Hepatocyte (in vitro differentiated cells): Measurements from ENCODE around the gene TMCO4. TPM values are rescaled to one million over a fixed set of nuclear protein-coding genes. Genes with fewer than 3 reads are reported as not detected.

ENCODE experiments used
- DNase-seq: peaks from one replicate; pipeline ENCODE4 v3.0.0-alpha.2; 2016; ENCODE audit warnings: low spot score
- H2AFZ ChIP-seq: fragments of 200-600 bp; sonication (generic); 2 replicates; pipeline ENCODE4 v1.6.0; 2016; ENCODE audit warnings: antibody characterized with exemption, mild to moderate bottlenecking
- H3K27ac ChIP-seq: fragments of 200-600 bp; sonication (generic); 2 replicates; pipeline ENCODE4 v1.5.1; 2016; ENCODE audit warnings: mild to moderate bottlenecking
- H3K27me3 ChIP-seq: fragments of 200-600 bp; sonication (generic); 2 replicates; pipeline ENCODE4 v1.6.1; 2016
- H3K36me3 ChIP-seq: fragments of 200-600 bp; sonication (generic); replicated peaks from 2 replicates; pipeline ENCODE4 v1.5.1; 2016; ENCODE audit warnings: low read depth; ENCODE audit not compliant: insufficient read depth
- H3K4me1 ChIP-seq: fragments of 200-600 bp; sonication (generic); 2 replicates; pipeline ENCODE4 v1.5.1; 2016; ENCODE audit warnings: mild to moderate bottlenecking, moderate library complexity; ENCODE audit not compliant: insufficient read depth
- H3K4me2 ChIP-seq: fragments of 200-600 bp; sonication (generic); 2 replicates; pipeline ENCODE4 v1.6.0; 2016
- H3K4me3 ChIP-seq: fragments of 200-600 bp; sonication (generic); 2 replicates; pipeline ENCODE4 v1.5.1; 2016; ENCODE audit warnings: mild to moderate bottlenecking
- H3K79me2 ChIP-seq: fragments of 200-600 bp; sonication (generic); 2 replicates; pipeline ENCODE4 v1.6.0; 2017; ENCODE audit warnings: mild to moderate bottlenecking
- H3K9me2 ChIP-seq: fragments of 200-600 bp; sonication (generic); replicated peaks from 2 replicates; pipeline ENCODE4 v1.6.0; 2017; ENCODE audit warnings: mild to moderate bottlenecking; ENCODE audit not compliant: insufficient read depth
- H3K9me3 ChIP-seq: fragments of 200-600 bp; sonication (generic); 2 replicates; pipeline ENCODE4 v1.5.1; 2016; ENCODE audit warnings: low read depth, mild to moderate bottlenecking
- H4K20me1 ChIP-seq: fragments of 200-600 bp; sonication (generic); 2 replicates; pipeline ENCODE4 v1.6.0; 2016; ENCODE audit warnings: mild to moderate bottlenecking; ENCODE audit not compliant: insufficient read depth, poor library complexity, severe bottlenecking
- EZH2 ChIP-seq: fragments of 200-600 bp; sonication (generic); IDR thresholded peaks from 2 replicates; pipeline ENCODE4 v1.6.1; 2016; ENCODE audit warnings: antibody characterized with exemption, mild to moderate bottlenecking, borderline replicate concordance
- EZH2phosphoT487 ChIP-seq: fragments of 200-600 bp; sonication (generic); IDR thresholded peaks from one replicate; pipeline ENCODE4 v1.6.1; 2018; ENCODE audit warnings: antibody characterized with exemption, mild to moderate bottlenecking, low read depth, moderate library complexity; ENCODE audit not compliant: unreplicated experiment, severe bottlenecking
- WGBS: methylation state at CpG from one replicate; pipeline ENCODE4 v1.1.6; 2016; ENCODE audit warnings: low lambda C conversion rate; ENCODE audit errors: missing lambda C conversion rate; 5-methylcytosine and 5-hydroxymethylcytosine counted together
- polyA plus RNA-seq: library from polyadenylated mRNA; unstranded; fragments of >200 nt; fragmentation: Nextera tagmentation; extraction: Ambion mirVana; gene quantifications from 2 replicates; pipeline ENCODE4 v1.2.1, GENCODE V29; 2016
- total RNA-seq: library from RNA; depleted of rRNA; stranded (reverse); fragments of >200 nt; gene quantifications from 2 replicates; pipeline ENCODE4 v1.2.3, GENCODE V29; 2014
- TF ChIP-seq, protein P1 (sequence below): fragments of 200-600 bp; sonication (generic); IDR thresholded peaks from 2 replicates; pipeline ENCODE4 v1.5.1; 2016; ENCODE audit warnings: antibody characterized with exemption, mild to moderate bottlenecking; ENCODE audit not compliant: poor library complexity

TMCO4 gene
- total and polyA plus RNA-seq, 2 experiments from 2014 or later = 8.7 to 13.0 TPM

DNA sequence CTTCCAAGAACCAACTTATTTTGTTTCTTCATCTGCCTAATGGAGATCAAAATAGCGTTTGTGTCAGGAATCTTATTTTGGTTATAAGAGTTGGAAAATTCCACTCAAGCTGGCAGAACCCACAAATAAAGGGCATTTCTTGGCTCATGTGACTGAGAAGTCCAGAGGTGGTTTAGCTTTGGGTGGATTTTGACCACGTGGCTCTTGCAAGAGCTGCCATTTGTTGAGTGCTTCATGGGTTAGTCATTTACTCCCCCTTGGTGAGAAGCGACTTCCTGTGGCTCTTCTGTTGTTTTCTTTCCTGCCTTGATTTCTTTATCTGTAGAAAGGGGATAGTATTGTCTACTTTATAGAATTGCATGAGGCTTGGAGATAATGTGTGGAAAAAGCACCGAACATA is 24.8 kb upstream of the TMCO4 start:
- WGBS = 70% methylated on average over 4 of the region's 4 CpGs
- Histone ChIP-seq H2AFZ (no peak overlapping the region), H3K4me3 (no peak overlapping the region), H3K9me3 (no peaks in the 10 kb centered on the region), H3K4me1 (no peaks in the 10 kb centered on the region), H3K36me3 (no peaks in the 10 kb centered on the region), H4K20me1 (no peaks in the 10 kb centered on the region), H3K27me3 (no peaks in the 10 kb centered on the region), H3K4me2 (no peak overlapping the region), H3K79me2 (no peaks in the 10 kb centered on the region), H3K9me2 (no peaks in the 10 kb centered on the region), H3K27ac (no peak overlapping the region)
- no peak for TF ChIP-seq EZH2
- TF ChIP-seq, protein P1, sequence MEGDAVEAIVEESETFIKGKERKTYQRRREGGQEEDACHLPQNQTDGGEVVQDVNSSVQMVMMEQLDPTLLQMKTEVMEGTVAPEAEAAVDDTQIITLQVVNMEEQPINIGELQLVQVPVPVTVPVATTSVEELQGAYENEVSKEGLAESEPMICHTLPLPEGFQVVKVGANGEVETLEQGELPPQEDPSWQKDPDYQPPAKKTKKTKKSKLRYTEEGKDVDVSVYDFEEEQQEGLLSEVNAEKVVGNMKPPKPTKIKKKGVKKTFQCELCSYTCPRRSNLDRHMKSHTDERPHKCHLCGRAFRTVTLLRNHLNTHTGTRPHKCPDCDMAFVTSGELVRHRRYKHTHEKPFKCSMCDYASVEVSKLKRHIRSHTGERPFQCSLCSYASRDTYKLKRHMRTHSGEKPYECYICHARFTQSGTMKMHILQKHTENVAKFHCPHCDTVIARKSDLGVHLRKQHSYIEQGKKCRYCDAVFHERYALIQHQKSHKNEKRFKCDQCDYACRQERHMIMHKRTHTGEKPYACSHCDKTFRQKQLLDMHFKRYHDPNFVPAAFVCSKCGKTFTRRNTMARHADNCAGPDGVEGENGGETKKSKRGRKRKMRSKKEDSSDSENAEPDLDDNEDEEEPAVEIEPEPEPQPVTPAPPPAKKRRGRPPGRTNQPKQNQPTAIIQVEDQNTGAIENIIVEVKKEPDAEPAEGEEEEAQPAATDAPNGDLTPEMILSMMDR = no peak
- TF ChIP-seq EZH2phosphoT487 = no peak
- DNase-seq = no peak

DNA sequence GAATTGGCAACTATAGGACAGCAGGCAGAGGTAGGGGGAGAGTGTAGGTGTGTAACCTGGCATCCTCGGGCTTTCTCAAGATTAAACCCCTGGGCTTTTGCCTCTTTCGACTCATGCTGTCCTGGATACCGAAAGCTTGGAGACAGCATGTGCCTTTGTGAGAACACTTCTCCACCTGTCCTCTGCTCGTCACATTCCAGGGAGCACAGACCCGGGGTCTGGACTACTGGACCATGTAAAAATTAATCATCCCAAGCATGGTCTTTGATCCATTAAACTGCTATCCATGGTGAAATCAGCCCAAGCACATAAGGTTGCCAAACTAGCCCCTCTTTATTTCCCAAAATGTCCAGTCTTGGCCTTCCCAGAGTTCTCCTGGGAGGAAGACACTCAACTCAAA is 24.3 kb upstream of the TMCO4 start:
- no peaks in the 10 kb centered on the region for H3K79me2 ChIP-seq
- WGBS = 93% methylated on average over 5 of the region's 5 CpGs
- H3K9me3 ChIP-seq = no peaks in the 10 kb centered on the region
- no peak for DNase-seq
- H3K27me3 ChIP-seq = no peaks in the 10 kb centered on the region
- no peaks in the 10 kb centered on the region for H3K36me3 ChIP-seq
- H3K4me2 ChIP-seq = no peak overlapping the region
- H3K4me1 ChIP-seq = no peaks in the 10 kb centered on the region
- no peak overlapping the region for H3K4me3 ChIP-seq
- no peak overlapping the region for H2AFZ ChIP-seq
- no peaks in the 10 kb centered on the region for H3K9me2 ChIP-seq
- no peak overlapping the region for H3K27ac ChIP-seq
- no peaks in the 10 kb centered on the region for H4K20me1 ChIP-seq
- TF ChIP-seq, protein P1 = no peak
- TF ChIP-seq EZH2phosphoT487 = no peak
- TF ChIP-seq EZH2 = no peak

DNA sequence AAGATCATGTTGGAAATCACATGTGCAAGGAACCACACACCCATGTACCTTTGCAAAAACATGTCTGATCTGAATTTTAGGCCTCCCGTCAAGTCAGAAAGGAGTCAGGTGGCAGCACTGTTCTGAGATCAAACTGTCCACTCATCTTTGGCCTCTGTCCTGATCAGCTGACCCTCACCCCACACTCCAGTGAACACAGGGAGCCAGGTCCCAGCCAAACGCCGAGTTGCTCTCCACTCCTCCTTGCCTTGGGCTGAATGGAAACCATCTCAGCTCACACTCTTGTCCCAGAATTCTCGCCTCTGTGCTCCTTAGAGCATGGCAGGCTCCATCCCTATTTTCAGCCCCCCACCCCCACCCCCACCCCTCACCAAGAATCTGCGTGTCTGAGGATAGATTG is 20.0 kb upstream of the TMCO4 start:
- H3K27me3 ChIP-seq = no peaks in the 10 kb centered on the region
- H3K4me3 ChIP-seq = no peak overlapping the region
- H4K20me1 ChIP-seq = no peaks in the 10 kb centered on the region
- H2AFZ ChIP-seq = no peak overlapping the region
- H3K27ac ChIP-seq = no peak overlapping the region
- H3K4me1 ChIP-seq = peaks cover 14% of the 10 kb centered on the region
- 67% methylated on average over 5 of the region's 5 CpGs for WGBS
- no peak for DNase-seq
- no peaks in the 10 kb centered on the region for H3K79me2 ChIP-seq
- H3K9me3 ChIP-seq = no peaks in the 10 kb centered on the region
- no peak for TF ChIP-seq EZH2phosphoT487
- TF ChIP-seq, protein P1 = no peak
- no peak for TF ChIP-seq EZH2
- H3K9me2 ChIP-seq = no peaks in the 10 kb centered on the region
- H3K4me2 ChIP-seq = no peak overlapping the region
- no peaks in the 10 kb centered on the region for H3K36me3 ChIP-seq

DNA sequence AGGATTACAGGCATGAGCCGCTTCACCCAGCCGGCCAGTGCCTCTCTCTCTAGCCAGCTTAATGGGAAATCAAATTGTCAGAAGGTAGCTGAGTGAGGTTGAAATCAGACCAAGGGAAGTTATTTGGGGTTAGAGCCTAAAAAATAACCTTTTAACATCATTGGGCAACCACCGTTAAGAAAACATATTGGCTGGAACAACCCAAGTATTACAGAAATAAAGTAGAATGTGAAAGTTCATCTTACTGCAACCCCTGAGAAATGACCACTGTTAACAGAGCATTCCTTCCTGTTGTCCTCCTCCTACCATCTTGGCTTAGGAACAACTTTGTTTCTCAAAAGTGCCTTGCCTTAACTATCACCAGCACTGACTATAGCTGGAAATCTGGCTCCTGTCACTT is 18.6 kb upstream of the TMCO4 start:
- H3K4me1 ChIP-seq = peaks cover 19% of the 10 kb centered on the region
- no peaks in the 10 kb centered on the region for H4K20me1 ChIP-seq
- WGBS = 94% methylated on average over 3 of the region's 3 CpGs

More for the DNA sequence above, 18.6 kb upstream of the TMCO4 start:
- Histone ChIP-seq H3K27ac (no peak overlapping the region), H3K4me2 (no peak overlapping the region), H2AFZ (no peak overlapping the region), H3K4me3 (no peak overlapping the region), H3K9me2 (no peaks in the 10 kb centered on the region), H3K36me3 (no peaks in the 10 kb centered on the region), H3K79me2 (no peaks in the 10 kb centered on the region), H3K9me3 (no peaks in the 10 kb centered on the region), H3K27me3 (no peaks in the 10 kb centered on the region)
- no peak for TF ChIP-seq EZH2
- TF ChIP-seq EZH2phosphoT487 = no peak
- TF ChIP-seq, protein P1 = no peak
- no peak for DNase-seq
